HepG2 (cell line): Measurements from ENCODE around the gene MUC6. TPM values are rescaled to one million over a fixed set of nuclear protein-coding genes. Genes with fewer than 3 reads are reported as not detected.
A peak's percentile ranks its signal among the peaks of the same experiment; 100 is the strongest.

Experiments
- EZH2 ChIP-seq: conservative IDR thresholded peaks from 2 replicates; pipeline ENCODE4 v1.6.1; 2012; ENCODE audit warnings: mild to moderate bottlenecking, low read depth, low read length, moderate library complexity
- IKZF5 ChIP-seq: IDR thresholded peaks from 2 replicates; pipeline ENCODE4 v1.6.1; 2018; ENCODE audit warnings: missing genetic modification reagents, mild to moderate bottlenecking, missing compliant biosample characterization
- MNT ChIP-seq: fragments of 450-650 bp; IDR thresholded peaks from 2 replicates; pipeline ENCODE4 v1.6.1; 2016
- POLR2AphosphoS2 ChIP-seq: IDR thresholded peaks from 2 replicates; pipeline ENCODE4 v1.6.1; 2011; ENCODE audit warnings: low read depth, low read length, improper control_type of control experiment
- RAD51 ChIP-seq: fragments of 450-650 bp; IDR thresholded peaks from 2 replicates; pipeline ENCODE4 v1.6.1; 2016; ENCODE audit warnings: borderline replicate concordance
- ZNF205 ChIP-seq: IDR thresholded peaks from 2 replicates; pipeline ENCODE4 v1.6.1; 2018; ENCODE audit warnings: missing biosample characterization, missing genetic modification reagents
- polyA plus RNA-seq, 8 experiments: library from polyadenylated mRNA; depleted of rRNA in 3 of 8; stranded (reverse) in 7 of 8; unstranded in 1 of 8; fragments of >200 nt; fragmentation: Illumina TruSeq in 4 of 8; extraction: Trizol in 4 of 8; gene quantifications; 2 replicates each; pipeline versions ENCODE4 v1.2.1 to v1.2.3, GENCODE V29; 2011 to 2016; ENCODE audit warnings: low read depth in 4 of 8, missing spikeins in 1 of 8, mixed read lengths in 1 of 8; ENCODE audit not compliant: insufficient read depth in 1 of 8
- total RNA-seq, 5 experiments: library from RNA; depleted of rRNA; stranded (reverse); fragments of >200 nt; fragmentation: Illumina TruSeq; extraction: Trizol; gene quantifications; 2 replicates each; pipeline ENCODE4 v1.2.3, GENCODE V29; 2016; ENCODE audit warnings: low read depth in 1 of 5
- TF ChIP-seq, protein P1 (sequence below): sonication (generic); formaldehyde crosslinking; IDR thresholded peaks from 2 replicates; pipeline ENCODE4 v1.5.0; 2020; ENCODE audit warnings: mild to moderate bottlenecking, missing genetic modification reagents

MUC6 gene
- total and polyA plus RNA-seq, 2 of the 13 experiments (the other 11 are each of a cell fraction or from before 2014, with no cell fraction given) = not detected

- TF ChIP-seq IKZF5 (CRISPR knock-in tag) (no peak), ZNF205 (CRISPR knock-in tag) (no peak), EZH2 (0 out of 2 replicates have a peak, but pooled peaks have one; percentile 45), MNT (peak; percentile 90), RAD51 (0 out of 2 replicates have a peak, but pooled peaks have one; percentile 24), POLR2AphosphoS2 (no peak)
- TF ChIP-seq, protein P1, sequence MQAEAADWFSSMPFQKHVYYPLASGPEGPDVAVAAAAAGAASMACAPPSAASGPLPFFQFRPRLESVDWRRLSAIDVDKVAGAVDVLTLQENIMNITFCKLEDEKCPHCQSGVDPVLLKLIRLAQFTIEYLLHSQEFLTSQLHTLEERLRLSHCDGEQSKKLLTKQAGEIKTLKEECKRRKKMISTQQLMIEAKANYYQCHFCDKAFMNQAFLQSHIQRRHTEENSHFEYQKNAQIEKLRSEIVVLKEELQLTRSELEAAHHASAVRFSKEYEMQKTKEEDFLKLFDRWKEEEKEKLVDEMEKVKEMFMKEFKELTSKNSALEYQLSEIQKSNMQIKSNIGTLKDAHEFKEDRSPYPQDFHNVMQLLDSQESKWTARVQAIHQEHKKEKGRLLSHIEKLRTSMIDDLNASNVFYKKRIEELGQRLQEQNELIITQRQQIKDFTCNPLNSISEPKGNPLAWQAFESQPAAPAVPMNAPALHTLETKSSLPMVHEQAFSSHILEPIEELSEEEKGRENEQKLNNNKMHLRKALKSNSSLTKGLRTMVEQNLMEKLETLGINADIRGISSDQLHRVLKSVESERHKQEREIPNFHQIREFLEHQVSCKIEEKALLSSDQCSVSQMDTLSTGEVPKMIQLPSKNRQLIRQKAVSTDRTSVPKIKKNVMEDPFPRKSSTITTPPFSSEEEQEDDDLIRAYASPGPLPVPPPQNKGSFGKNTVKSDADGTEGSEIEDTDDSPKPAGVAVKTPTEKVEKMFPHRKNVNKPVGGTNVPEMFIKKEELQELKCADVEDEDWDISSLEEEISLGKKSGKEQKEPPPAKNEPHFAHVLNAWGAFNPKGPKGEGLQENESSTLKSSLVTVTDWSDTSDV = no peak
These were observed 7.1 kb upstream of the MUC6 start (continued) for GRCh38 chr11:1043563-1044096.
